GM10266 (cell line): Measurements from ENCODE around the gene ENTREP3.

Source experiments
- DNase-seq: peaks from one replicate; pipeline ENCODE4 v3.0.0; 2012; ENCODE audit errors: extremely low spot score
- CTCF ChIP-seq: IDR thresholded peaks from 2 replicates; pipeline ENCODE4 v1.5.1; 2012; ENCODE audit warnings: mild to moderate bottlenecking, low read depth; ENCODE audit not compliant: control insufficient read depth, insufficient read depth; ENCODE audit errors: missing control alignments

Gene ENTREP3

GRCh38 chr1:155286544-155286943 is 31.3 kb upstream of the ENTREP3 start:
- DNase-seq: no peak
- TF ChIP-seq CTCF: no peak

- no peak for TF ChIP-seq CTCF
- no peak for DNase-seq
Measured at GRCh38 chr1:155285631-155286044, 30.4 kb upstream of the ENTREP3 start.

- no peak for TF ChIP-seq CTCF
- DNase-seq: no peak
Measured at GRCh38 chr1:155285063-155285462, 29.8 kb upstream of the ENTREP3 start.

GRCh38 chr1:155284476-155284875 is 29.2 kb upstream of the ENTREP3 start:
- no peak for TF ChIP-seq CTCF
- no peak for DNase-seq

GRCh38 chr1:155282488-155283091 is 27.3 kb upstream of the ENTREP3 start:
- TF ChIP-seq CTCF: no peak
- no peak for DNase-seq

- no peak for TF ChIP-seq CTCF
Measured at GRCh38 chr1:155279268-155279667, 24.0 kb upstream of the ENTREP3 start.

GRCh38 chr1:155278689-155279160 is 23.4 kb upstream of the ENTREP3 start:
- no peak for TF ChIP-seq CTCF

More at GRCh38 chr1:155279268-155279667, 24.0 kb upstream of the ENTREP3 start:
- no peak for DNase-seq

More at GRCh38 chr1:155278689-155279160, 23.4 kb upstream of the ENTREP3 start:
- DNase-seq: no peak
